Stimulated activated CD4-positive, alpha-beta T cell treated with anti-CD3 and anti-CD28 coated beads, Interleukin-2, amount 100 ng/mL, for 4 hours (primary cell): ENCODE data around the gene PLB1.

ENCODE experiments used
- DNase-seq: peaks from one replicate; pipeline ENCODE4 v3.0.0-alpha.2; 2020; ENCODE audit warnings: low read depth

The PLB1 gene

GRCh38 chr2:28506112-28506910 is 10.5 kb downstream of the PLB1 start:
- no peak for DNase-seq

- DNase-seq, result no peak
These were observed 12.2 kb downstream of the PLB1 start for GRCh38 chr2:28507796-28508764.

GRCh38 chr2:28509361-28509760 is 13.5 kb downstream of the PLB1 start:
- DNase-seq, result no peak

GRCh38 chr2:28510184-28510583 is 14.3 kb downstream of the PLB1 start:
- no peak for DNase-seq

- no peak for DNase-seq
These were observed 16.2 kb downstream of the PLB1 start for GRCh38 chr2:28511871-28512606.

- DNase-seq, result no peak
These were observed 16.7 kb downstream of the PLB1 start for GRCh38 chr2:28512607-28512965.

GRCh38 chr2:28513097-28513496 is 17.2 kb downstream of the PLB1 start:
- no peak for DNase-seq

- no peak for DNase-seq
These were observed 19.4 kb downstream of the PLB1 start for GRCh38 chr2:28515176-28515751.

- DNase-seq, result no peak
These were observed 20.6 kb downstream of the PLB1 start for GRCh38 chr2:28516430-28516829.

GRCh38 chr2:28516950-28517349 is 21.1 kb downstream of the PLB1 start:
- no peak for DNase-seq

GRCh38 chr2:28521663-28522062 is 25.8 kb downstream of the PLB1 start:
- DNase-seq, result no peak

- no peak for DNase-seq
These were observed 26.6 kb downstream of the PLB1 start for GRCh38 chr2:28522481-28522880.

- DNase-seq, result no peak
These were observed 28.0 kb downstream of the PLB1 start for GRCh38 chr2:28523902-28524301.

GRCh38 chr2:28525481-28525880 is 29.6 kb downstream of the PLB1 start:
- no peak for DNase-seq

- no peak for DNase-seq
These were observed 30.8 kb downstream of the PLB1 start for GRCh38 chr2:28526527-28527132.

- no peak for DNase-seq
These were observed 31.3 kb downstream of the PLB1 start for GRCh38 chr2:28527196-28527595.

- DNase-seq, result no peak
These were observed 32.3 kb downstream of the PLB1 start for GRCh38 chr2:28528206-28528605.

- no peak for DNase-seq
These were observed 34.9 kb downstream of the PLB1 start for GRCh38 chr2:28530782-28531181.

GRCh38 chr2:28532399-28532798 is 36.5 kb downstream of the PLB1 start:
- DNase-seq, result no peak

- DNase-seq, result no peak
These were observed 37.3 kb downstream of the PLB1 start for GRCh38 chr2:28533044-28533680.

- DNase-seq, result no peak
These were observed 39.0 kb downstream of the PLB1 start for GRCh38 chr2:28534817-28535216.
